NCI-H748 treated with DMSO at 0.1 percent for 48 hours (cell line): ENCODE results near the gene ZRANB3.
"Not testable (repeated sequence)": the region's sequence is repeated elsewhere in the genome, so short reads cannot be mapped to it uniquely, and the experiment has no call there.

ENCODE experiments used
- DNase-seq: peaks from one replicate; lab custom pipeline; 2025; lab: John Stamatoyannopoulos, UW

ZRANB3 gene

GRCh38 chr2:135124924-135125886 lies 405.8 kb downstream of the ZRANB3 start:
- DNase-seq = no peak

GRCh38 chr2:135121658-135122039 lies 409.4 kb downstream of the ZRANB3 start:
- not testable (repeated sequence) for DNase-seq

- DNase-seq = no peak
These were observed 409.9 kb downstream of the ZRANB3 start for GRCh38 chr2:135121016-135121657.

- DNase-seq = no peak
These were observed 411.4 kb downstream of the ZRANB3 start for GRCh38 chr2:135119582-135119981.

GRCh38 chr2:135113322-135113721 lies 417.7 kb downstream of the ZRANB3 start:
- DNase-seq = no peak

GRCh38 chr2:135105513-135106316 lies 425.3 kb downstream of the ZRANB3 start:
- not testable (repeated sequence) for DNase-seq

- no peak for DNase-seq
These were observed 427.2 kb downstream of the ZRANB3 start for GRCh38 chr2:135103843-135104242.

GRCh38 chr2:135099802-135100483 lies 431.1 kb downstream of the ZRANB3 start:
- no peak for DNase-seq

- DNase-seq = no peak
These were observed 433.3 kb downstream of the ZRANB3 start for GRCh38 chr2:135097532-135098231.

GRCh38 chr2:135096665-135097446 lies 434.2 kb downstream of the ZRANB3 start:
- DNase-seq = no peak

GRCh38 chr2:135095591-135095990 lies 435.4 kb downstream of the ZRANB3 start:
- DNase-seq = no peak

GRCh38 chr2:135094508-135094907 lies 436.5 kb downstream of the ZRANB3 start:
- DNase-seq = no peak

GRCh38 chr2:135093670-135094330 lies 437.2 kb downstream of the ZRANB3 start:
- no peak for DNase-seq

GRCh38 chr2:135093193-135093592 lies 437.8 kb downstream of the ZRANB3 start:
- no peak for DNase-seq

- DNase-seq = no peak
These were observed 439.3 kb downstream of the ZRANB3 start for GRCh38 chr2:135091681-135092080.

GRCh38 chr2:135089597-135089996 lies 441.4 kb downstream of the ZRANB3 start:
- DNase-seq = not testable (repeated sequence)
